Stimulated activated CD4-positive, alpha-beta T cell treated with anti-CD3 and anti-CD28 coated beads, Interleukin-1b, Interleukin-23, amount 100 ng/mL, for 4 hours (primary cell): ENCODE measurements around the gene FAM13B.
A peak's percentile ranks its signal among the peaks of the same experiment; 100 is the strongest.
"Not testable (repeated sequence)": the region's sequence is repeated elsewhere in the genome, so short reads cannot be mapped to it uniquely, and the experiment has no call there.

Experiments used
- DNase-seq, 2 donors: peaks; one replicate each; pipeline ENCODE4 v3.0.0-alpha.2; 2020; ENCODE audit warnings: low read depth in 2 of 2

Gene FAM13B

DNA sequence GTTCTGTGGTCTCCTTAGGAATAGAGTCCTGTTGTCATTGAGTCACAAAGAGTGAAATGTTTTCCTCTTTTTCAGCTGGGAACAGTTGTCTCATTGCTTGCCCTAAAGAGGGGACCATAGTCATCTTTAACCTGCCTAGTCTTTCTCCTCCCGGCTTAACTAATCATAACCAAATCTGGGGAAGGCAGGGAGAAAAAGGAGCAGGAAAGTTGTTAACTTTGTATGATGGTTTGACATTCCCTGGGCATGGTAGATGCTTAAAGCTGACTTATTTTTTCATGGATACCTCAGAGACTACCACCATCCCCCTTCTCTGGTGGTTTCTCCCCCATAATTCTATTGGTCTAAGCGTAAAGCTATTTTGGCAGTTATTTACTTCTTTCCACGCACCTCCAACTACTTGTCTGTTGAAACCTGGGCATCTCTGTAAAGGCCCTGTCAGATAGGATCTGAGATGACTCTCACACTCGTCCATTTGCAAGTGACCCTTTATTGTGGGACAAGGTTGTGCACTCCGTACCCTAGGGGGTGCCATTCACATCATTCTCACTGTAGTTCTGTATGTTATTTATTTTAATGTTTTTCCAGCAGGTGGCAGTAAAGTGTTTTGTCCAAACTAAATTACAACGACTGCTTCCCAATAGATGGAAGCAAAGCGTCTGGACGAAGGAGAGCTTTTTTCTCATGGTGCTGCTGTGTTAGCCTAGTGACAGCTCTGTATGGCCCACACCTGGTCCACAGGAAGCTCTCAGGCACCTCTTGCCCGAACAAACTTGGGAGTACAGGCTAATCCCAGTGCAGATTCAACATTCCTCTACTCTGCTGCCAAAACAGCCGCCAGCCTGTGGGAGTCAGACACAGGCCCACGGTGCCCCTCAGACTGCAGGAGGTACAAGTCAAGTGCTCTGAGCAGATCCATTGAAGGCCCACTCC, 3.0 kb upstream of the FAM13B start:
- DNase-seq, result peak in 1 of 2 donors; percentile 34

DNA sequence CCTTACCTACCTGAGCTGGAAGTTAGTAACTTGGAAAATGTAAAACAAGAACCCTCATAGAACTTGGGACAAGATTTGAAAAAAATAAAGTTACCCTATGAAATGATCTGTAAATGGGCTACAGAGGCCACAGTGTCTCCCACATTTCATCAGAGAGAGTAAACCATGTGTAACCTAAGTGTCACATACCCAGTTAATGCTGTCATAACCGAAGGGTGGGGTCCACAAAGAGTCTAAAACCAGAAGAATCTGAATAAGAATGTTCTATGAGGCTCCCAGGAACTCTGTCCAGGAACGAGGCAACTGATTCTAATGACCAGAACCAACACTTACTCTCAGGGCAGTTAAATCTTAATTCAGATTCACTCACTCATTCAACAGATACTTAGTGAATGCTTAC, 1.0 kb upstream of the FAM13B start:
- DNase-seq, result no peak

DNA sequence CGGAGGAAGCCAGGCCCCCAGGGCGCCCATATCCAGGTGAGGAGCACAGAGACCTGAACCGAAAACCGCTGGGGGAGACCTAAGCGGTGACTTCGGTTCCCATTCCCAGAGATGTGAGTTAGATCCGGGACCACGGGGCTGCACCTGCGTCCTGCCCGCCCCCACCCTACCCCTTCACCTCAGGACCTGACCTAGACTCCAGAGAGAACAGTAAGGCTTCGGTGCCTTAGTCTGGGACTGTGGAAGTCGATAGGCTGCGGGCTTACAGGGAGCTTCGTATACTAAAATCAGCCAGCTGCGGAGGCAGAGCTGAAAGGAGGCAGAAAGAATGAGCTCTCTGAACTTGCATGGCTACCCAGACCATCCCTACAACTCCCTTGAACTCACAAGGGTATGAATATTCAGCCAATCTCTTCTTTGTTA, 518 bp upstream of the FAM13B start:
- no peak for DNase-seq

DNA sequence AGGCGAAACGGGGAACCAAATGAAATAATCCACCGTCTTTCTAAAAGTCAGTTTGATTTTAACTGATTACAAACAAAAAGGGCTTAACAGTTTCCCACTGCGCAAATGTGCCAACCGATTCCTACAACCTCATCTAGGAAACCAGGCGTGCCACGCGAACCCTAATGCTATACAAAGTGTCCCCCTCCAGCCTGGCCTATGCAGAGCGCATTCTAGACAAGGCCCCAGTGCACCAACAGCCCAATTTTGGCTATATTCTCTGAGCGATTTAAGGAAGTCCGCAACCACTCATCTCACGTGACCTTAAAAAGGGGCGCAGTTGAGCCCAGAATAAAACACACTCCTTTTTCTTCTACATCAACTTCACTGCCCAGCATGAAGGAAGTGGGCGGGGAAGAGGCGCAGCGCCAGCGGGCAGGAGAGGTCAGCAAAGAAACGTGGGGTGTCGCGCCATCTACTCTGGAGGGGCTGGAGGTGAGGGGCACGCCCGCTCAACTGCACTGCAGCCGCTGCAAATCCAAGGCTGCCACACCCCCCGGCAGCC, 779 bp downstream of the FAM13B start:
- DNase-seq, result peak in 1 of 2 donors; percentile 16

DNA sequence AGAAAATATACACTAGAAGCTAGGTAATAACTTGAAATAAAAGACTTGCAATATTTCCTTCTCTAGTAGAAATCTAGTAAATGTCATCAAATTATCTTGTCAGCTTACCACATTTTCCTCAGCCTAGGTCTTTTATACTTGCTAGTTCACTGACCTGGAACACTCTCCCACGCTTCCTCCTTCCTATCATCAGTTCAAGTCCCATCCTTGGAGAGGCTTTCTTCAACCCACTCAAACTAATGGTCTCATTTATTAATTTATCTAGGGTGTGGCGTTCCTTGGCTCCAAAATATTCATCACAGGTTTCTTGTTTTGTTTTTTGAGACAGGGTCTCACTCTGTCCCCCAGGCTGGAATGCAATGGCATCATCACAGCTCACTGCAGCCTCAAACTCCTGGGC, 2.9 kb downstream of the FAM13B start:
- DNase-seq, result no peak

DNA sequence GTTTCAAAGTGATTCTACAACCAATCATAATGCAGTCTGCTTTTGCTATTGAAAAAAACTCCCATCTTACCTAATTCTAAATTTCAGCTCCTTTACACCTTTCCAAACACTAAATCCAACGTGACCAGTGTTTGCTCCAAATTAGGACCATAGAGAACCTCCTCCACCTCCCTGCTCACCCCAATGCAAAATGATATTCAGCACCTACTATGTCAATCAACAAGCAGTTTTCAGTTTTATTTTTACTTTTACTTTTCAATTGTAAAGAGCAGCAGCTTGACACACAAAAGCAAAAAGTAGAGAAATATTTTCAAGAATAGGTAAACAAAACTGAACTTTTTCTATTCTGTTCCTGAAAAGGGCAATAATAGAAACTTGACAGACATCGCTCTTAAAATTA, 3.4 kb downstream of the FAM13B start:
- DNase-seq, result no peak

DNA sequence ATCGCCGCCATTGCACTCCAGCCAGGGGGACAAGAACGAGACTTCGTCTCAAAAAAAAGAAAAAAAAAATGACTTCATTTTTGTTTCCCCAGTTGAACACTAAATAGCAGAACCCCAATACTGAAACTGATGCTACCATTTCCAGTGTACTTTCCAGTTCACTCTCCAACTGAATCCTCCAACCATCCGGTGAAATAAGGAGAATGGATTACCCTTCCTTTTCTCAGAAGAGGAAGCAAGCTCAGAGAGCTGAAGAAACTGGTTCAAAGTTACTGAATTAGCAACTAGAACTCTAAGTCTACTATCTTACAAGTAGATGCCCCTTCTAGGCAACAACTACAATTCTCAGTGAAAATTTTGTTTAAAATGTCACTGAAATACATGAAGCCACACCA, 3.9 kb downstream of the FAM13B start:
- no peak for DNase-seq

DNA sequence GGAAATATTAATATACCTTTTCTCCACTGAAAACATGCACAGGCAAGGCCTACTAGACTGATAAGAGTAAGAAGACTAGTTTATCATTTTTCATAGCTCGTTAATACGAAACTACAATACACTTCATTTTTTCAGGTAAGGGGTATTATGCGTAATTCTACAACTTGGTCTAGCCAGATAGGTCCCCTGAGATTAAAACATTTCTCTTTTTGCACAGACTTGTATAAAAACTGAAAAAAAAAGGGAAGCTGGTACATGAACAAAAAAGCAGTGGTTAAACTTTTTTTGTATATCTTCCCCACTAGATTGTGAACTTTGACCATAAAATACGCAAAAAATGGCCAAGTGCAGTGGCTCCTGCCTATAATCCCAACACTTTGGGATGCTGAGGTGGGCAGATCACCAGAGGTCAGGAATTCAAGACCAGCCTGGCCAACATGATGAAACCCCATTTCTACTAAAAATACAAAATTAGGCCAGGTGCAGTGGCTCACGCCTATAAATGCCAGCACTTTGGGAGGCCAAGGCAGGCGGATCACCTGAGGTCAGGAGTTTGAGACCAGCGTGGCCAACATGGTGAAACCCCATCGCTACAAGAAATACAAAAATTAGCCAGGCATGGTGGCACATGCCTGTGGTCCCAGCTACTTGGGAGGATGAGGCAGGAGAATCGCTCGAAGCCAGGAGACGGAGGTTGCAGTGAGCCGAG, 4.5 kb downstream of the FAM13B start:
- DNase-seq, result not testable (repeated sequence)

DNA sequence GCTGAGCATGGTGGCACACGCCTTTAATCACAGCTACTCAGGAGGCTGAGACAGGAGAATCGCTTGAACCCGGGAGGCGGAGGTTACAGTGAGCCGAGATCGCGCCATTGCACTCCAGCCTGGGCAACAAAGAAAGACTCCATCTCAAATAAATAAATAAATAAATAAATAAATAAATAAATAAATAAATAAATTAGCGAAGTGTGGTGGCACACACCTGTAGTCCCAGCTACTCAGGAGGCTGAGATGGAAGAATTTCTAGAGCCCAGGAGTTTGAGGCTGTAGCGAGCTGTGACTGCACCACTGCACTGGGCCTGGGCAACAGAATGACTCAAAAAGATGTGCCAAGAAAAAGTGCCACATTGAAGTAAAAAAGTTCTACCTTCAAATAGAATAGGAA, 6.1 kb downstream of the FAM13B start:
- DNase-seq, result not testable (repeated sequence)

DNA sequence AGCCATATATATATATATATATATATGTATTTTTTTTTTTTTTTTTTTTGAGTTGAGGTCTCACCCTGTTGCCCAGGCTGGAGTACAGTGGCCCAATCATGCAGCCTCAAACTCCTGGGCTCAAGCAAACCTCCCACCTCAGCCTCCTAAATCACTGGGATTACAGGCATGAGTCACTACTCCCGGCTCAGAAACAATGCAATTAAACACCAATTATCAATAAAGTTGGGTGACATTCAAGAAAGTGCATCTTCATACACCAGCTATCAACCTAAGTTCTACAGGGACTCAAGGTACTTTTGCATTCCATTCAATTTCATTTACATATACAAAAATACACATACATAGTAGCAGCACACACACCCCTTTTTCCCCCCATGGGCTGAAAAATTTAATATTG, 7.6 kb downstream of the FAM13B start:
- no peak for DNase-seq

DNA sequence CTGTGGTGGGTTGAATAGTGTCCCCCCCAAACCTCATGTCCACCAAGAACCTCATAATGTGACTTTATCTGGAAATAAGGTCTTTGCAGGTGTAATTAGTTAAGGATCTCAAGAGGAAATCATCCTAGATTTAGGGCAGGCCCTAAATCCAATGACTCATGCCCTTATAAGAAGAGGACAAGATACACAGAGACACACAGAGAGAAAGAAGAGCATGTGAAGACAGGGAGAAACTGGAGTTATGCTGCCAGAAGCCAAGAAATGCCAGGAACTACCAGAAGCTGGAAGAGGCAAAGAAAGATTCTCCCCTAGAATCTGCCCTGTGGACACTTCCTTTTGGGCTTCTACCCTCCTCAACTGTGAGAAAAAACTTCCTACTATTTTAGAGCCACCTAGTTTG, 8.8 kb downstream of the FAM13B start:
- DNase-seq, result no peak

DNA sequence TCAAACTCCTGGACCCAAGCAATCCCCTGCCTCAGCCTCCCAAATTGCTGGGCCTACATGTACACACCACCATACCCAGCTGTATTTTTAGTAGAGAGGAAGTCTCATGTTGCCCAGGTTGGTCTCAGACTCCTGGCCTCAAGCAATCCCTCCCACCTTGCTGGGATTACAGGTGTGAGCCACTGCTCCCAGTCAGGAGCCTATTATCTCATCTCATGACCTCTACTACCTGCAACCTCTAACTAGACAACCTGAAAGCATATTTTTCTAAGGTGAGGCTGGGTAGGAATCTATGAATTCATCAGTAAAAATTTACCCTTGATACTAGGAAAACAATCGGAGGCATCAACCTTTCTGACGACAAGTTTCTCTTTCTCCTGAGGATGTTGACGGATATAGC, 10.0 kb downstream of the FAM13B start:
- no peak for DNase-seq

DNA sequence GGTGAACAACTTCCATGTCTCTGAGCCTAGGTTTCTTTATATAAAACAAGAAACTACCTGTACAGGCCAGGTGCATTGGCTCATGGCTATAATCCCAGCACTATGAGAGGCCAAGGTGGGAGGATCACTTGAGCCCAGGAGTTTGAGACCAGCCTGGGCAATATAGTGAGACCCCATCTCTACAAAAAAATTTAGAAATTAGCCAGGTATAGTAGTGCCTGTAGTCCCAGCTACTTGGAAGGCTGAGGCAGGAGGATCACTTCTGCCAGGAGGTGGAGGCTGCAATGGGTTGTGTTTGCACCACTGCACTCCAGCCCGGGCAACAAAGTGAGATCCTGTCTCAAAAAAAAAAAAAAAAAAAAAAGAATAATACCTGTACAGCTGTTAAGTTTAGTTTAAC, 11.1 kb downstream of the FAM13B start:
- no peak for DNase-seq

DNA sequence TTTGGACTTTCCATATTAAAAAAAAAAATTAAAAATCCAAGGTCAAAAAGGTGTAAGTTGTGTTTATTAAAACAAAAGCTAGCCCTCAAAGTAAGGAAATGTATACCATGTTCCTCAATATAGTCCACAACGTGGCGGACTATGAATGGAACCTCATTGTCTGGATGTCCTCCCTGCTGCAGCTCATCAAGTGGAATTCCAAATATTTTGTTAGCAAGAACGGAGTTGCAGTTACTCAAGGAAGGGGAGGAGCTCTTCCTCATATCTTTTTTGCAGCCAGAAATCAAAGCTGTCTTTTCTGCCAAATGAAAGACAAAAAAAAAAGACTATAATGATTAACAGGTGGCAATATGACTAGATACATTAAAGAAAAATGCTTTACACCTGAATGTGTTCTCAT, 14.0 kb downstream of the FAM13B start:
- no peak for DNase-seq

DNA sequence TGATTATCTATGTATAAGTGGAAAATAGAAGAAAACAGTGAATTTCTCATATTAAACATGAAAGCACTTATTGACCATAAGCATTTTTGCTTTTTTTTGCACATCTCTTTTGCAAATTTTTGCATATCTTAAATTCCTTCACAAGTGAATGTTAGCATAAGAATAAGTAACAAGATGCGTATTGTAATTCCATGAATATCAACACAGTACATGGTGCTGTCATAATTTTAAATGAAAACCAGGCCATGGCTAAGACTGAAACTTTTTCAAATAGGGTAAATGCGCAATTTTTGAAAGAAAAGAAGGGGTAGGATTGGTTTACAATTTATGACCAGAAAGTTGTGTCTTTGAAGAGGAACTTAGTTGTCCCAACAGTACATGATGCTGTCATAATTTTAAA, 17.0 kb downstream of the FAM13B start:
- no peak for DNase-seq

DNA sequence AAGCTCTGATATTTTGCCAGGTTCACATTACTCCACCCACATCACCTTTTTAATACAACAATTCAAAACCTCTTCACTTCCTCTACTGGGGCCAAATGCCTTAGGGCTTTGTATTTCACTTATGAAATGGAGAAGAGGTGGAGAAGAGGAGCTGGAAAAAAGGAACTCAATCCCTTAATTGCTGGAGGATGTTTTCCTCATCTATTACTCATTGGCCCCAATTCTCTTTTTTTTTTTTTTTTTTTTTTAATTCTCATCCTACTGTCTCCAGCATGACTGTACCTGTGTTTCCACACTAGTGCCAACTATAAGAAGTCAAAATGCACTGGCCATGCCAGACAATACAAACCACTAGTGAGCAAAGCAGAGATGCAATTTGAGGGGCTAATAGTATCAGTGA, 20.9 kb downstream of the FAM13B start:
- no peak for DNase-seq

DNA sequence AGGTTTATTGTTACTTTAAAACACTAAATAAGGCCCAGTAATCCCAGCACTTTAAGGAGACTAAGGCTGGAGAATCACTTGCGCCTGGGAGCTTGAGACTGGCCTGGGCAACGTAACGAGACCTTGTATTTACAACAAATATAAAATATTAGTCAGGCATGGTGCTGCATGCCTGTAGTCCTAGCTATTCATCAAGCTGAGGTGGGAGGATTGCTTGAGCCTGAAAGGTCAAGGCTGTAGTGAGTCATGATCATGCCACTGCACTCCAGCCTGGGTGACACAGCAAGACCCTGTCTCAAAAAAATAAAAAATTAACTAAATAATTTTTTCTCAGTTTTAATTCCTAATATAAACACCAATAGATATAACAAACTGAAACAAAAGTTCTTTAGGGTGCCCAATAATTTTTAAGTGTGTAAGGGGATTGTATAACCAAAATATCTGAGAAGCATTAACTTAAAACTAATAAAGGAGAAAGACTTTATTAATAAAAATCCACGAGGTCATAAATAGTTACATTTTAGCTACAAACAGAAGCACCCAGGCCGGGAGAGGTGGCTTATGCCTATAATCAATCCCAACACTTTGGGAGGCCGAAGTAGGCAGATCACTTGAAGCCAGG, 32.7 kb downstream of the FAM13B start:
- DNase-seq, result no peak

DNA sequence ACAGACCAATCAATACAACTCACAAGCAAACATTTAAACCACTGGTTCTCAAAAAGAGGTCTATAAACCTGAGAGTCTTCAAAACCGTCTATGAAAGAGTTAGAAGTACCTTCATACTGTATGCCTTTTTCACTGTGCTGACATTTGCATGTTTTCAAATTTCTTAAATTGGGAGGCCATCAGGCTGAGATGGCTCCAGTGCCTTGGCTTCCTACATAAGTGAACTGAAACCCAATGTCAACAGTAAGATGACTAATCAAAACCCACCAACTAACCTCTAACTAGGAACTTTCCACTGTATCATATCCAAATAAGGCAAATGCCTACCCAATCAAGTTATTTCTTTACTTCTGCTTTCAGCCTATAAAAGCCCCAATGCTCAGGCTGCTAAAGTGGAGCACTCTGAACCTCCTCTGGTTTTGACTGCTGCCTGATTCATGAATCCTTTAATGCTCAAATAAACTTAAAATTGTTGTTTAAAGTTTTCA, 35.1 kb downstream of the FAM13B start:
- no peak for DNase-seq

DNA sequence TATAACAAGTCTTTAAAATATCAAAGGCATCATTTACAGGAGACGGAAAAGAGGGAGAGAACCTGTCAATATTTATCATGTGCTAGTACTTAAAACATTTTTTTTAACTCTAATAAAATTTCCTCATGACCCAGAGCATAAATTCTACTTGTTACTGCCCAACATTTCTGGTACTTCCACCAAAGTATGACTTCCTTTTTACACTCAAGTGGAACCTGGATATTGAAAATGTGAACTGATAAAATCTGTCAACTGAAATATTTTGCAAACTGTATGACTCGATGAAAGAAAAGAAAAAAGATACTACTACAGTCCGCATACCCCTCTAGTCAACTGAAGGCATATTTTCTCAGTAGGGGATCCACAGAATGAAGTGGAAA, 37.1 kb downstream of the FAM13B start:
- no peak for DNase-seq

DNA sequence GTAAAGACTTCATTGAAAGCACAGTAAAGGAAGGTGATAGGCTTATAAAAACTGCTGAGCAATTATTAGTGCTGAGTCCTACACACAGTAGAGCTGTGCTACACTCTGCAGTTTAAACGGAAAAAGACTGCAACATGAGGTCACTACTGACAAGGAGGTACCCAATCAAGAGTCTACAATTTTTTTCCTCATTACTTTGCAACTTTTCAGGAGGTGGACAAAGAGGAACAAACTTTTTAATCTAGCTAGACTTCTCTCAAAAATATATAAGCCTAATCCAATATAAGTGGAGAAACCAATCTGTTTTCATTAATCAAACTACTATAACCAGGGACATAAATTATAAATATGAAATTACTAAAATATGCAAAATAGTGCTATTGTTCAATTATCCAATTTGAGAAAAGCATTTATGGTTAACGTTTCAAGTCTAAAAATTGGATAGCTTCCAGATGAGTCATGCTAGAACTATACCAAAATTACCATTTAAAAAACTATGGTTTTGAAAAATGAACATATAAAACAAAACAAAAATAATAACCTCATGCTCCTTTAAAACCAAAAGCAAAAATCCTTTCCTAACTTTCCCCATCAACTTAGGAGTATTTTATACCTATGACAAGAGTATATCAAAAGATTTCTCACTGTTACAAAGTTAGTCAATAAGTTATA, 37.7 kb downstream of the FAM13B start:
- no peak for DNase-seq

DNA sequence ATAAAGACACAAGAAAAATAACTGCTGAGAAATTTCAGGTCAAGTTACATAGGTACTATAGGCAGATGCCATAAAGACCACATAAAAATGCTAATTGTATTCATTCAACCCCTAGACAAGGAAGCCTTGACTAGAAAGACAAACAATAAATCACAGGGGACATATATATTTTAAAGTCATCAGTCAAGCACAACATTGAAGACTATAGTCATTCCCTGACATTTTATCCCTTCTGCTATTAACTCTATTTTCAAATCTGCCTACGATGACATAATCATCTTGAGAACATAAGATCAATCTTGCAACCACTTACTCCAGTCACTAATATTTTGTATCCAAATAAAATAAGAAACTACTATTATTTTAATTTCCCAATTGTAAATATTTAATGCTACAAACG, 38.3 kb downstream of the FAM13B start:
- no peak for DNase-seq

DNA sequence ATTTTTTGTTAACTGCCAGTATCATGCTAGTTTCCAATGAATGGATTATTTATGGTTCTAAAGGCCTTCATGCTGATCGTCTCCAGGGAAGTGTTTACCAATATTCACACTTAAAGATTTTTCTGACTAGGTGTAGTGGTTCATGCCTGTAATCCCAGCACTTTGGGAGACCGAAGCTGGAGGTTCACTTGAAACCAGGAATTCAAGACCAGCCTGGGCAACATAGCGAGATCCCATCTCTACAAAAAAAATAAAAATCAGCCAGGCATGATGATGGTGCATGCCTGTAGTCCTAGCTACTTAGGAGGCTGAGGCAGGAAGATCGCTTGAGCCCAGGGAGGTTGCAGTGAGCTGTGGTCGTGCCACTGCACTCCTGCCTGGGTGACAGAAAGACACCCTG, 43.5 kb downstream of the FAM13B start:
- DNase-seq, result no peak
